LNCaP clone FGC (cell line): ENCODE measurements around the gene MRC1.

ENCODE experiments used
- DNase-seq: peaks from one replicate; pipeline ENCODE4 v3.0.0-alpha.2; 2011; ENCODE audit warnings: low read depth
- H3K4me3 ChIP-seq: 2 replicates; pipeline ENCODE4 v1.5.1; 2011; ENCODE audit warnings: mild to moderate bottlenecking, low read depth, low read length, control low read depth
- CTCF ChIP-seq: IDR thresholded peaks from 2 replicates; pipeline ENCODE4 v1.5.1; 2012; ENCODE audit warnings: mild to moderate bottlenecking; ENCODE audit not compliant: control insufficient read depth, insufficient read depth; ENCODE audit errors: extremely low read depth

MRC1 gene

DNA sequence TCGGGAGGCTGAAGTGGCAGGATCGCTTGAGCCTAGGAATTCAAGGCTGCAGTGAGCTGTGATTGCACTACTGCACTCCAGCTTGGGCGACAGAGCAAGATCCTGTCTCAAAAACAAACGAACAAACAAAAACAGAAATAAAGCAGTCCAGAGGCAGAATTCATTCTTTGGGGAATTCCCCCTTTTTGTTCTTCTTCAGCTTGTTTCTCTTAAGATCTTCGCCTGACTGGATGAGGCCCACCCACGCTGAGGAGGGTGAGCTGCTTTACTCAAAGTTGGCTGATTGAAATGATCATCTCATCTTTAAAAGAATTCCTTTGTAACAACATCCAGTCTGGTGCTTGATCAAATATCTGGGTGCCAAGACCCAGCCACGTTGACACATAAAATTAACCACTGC lies 10.7 kb downstream of the MRC1 start:
- DNase-seq: no peak

DNA sequence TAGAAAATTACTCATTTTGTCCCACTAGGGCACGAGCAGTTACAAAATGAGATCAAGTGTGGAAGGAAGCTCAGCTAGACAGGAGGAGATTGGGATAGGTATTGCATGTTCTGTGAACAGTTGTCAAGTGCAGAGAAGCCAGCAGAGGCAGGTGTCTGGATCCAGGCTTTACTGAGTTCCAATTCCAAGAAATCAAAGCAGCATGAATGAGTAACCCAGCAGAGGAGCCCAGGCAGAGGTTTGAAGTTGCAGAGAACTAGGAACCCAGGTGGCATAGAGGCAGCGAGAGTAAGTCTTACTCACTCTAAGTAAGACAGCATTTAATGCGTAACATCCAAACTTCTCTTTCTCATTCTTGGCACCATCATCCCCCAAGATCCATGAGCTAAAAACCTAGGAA lies 11.8 kb downstream of the MRC1 start:
- TF ChIP-seq CTCF: no peak
- DNase-seq: no peak
- H3K4me3 ChIP-seq: no peak overlapping the region

More for the DNA sequence above, 10.7 kb downstream of the MRC1 start:
- no peak for TF ChIP-seq CTCF
- H3K4me3 ChIP-seq: no peak overlapping the region

GRCh38 chr10:17821893-17822292 lies 12.7 kb downstream of the MRC1 start:
- TF ChIP-seq CTCF: no peak
- H3K4me3 ChIP-seq: no peak overlapping the region
- DNase-seq: no peak

- no peak for TF ChIP-seq CTCF
- H3K4me3 ChIP-seq: no peak overlapping the region
- DNase-seq: no peak
Measured at GRCh38 chr10:17831341-17831740, 22.2 kb downstream of the MRC1 start.

DNA sequence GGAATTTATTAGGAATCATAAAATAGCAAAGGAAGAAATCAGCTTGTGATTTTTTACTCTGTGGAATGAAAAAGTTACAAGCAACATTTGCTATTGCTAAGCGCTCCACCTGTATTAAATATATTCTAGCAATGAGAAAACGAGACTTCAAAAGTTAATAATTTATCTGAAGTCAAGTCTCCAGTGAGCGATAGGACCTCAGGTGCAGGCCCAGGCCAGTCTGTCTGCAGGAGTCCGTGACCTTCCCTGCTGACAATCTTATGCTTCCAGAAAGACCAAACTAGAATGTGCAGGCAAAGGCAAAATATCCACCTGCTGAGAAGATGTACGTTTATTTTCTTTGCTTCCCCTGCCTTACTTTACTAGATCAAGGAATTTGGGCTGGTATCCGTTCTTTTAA lies 22.7 kb downstream of the MRC1 start:
- H3K4me3 ChIP-seq: no peak overlapping the region
- no peak for DNase-seq
- TF ChIP-seq CTCF: no peak

DNA sequence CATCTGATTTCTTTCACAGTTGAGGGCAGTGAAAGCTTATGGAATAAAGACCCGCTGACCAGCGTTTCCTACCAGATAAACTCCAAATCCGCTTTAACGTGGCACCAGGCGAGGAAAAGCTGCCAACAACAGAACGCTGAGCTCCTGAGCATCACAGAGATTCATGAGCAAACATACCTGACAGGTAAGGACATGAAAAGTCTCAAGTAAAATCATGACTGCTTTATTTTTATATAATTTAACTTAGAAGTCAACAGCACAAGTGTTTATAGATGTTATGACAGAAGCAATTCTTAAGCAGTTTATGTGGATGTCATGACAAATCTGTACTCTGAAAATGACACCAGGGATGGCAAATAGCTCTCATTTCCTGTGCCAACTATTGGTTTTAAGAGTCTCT lies 24.5 kb downstream of the MRC1 start:
- DNase-seq: no peak
- H3K4me3 ChIP-seq: no peak overlapping the region
- no peak for TF ChIP-seq CTCF

DNA sequence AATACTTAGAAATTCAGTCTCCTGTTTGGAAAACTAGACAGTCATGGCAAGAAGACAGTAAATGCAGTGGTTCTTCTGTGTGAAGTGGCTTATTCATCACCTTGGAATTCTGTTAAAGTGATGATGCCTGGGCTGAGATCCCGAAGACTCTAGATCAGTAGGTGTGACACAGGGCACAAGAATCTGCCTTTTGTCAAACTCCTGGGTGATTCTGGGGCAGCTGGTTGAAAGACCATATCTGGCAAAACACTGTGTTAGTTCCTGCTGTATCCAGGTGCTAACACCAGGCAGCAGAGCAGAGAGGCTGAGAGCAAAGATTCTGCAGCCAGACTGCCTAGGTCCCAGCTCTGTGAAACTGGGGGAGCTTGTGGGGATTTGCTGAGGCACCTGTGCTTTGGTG lies 26.5 kb downstream of the MRC1 start:
- no peak for DNase-seq
- no peak for TF ChIP-seq CTCF
- no peak overlapping the region for H3K4me3 ChIP-seq
